ENCODE measurements around the gene FPR2. TPM values are rescaled to one million over a fixed set of nuclear protein-coding genes. Genes with fewer than 3 reads are reported as not detected.

Gene FPR2
- polyA plus RNA-seq, 1 donor (not counting 4 experiments of a cell fraction or from before 2014, with no cell fraction given): 0.05 TPM

DNA sequence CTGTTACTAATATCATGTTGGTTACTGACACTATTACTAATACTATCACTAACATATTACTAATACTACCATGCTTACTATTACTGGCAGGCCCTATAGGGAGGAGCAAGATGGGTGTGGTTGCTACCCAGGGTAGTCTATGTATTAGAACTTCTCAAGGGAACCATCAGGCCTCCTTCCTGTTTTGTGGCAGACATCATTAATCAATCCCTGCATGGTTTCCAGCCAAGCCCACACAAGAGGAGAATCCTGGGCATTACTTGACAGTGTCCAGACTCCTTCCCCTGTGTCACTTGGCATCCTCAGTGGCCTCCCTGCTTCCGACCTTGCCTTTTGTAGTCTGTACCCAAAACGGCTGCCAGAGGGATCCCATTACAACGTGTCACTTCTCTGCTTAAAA, 46.1 kb upstream of the FPR2 start:
- Histone ChIP-seq H3K27ac (ENCODE audit: control insufficient read depth, insufficient read depth, low read length) (no peak overlapping the region), H2AFZ (ENCODE audit: control insufficient read depth, low read length) (no peak overlapping the region), H3K9ac (ENCODE audit: control insufficient read depth, extremely low read depth, insufficient read depth, low read length) (no peak overlapping the region), H3K4me2 (ENCODE audit: control insufficient read depth, extremely low read depth, insufficient read depth, low read depth, low read length) (no peak overlapping the region), H3K9me3 (ENCODE audit: control insufficient read depth, low read depth, low read length) (no peaks in the 10 kb centered on the region), H3K4me1 (ENCODE audit: control insufficient read depth, extremely low read depth, insufficient read depth, low read length) (no peaks in the 10 kb centered on the region), H3K27me3 (ENCODE audit: control insufficient read depth, extremely low read depth, insufficient read depth, low read length) (peaks cover 9% of the 10 kb centered on the region), H3K9me1 (ENCODE audit: control insufficient read depth, extremely low read depth, insufficient read depth, low read length) (no peaks in the 10 kb centered on the region), H3K79me2 (ENCODE audit: control insufficient read depth, insufficient read depth, low read length) (no peaks in the 10 kb centered on the region), H3K4me3 (ENCODE audit: control insufficient read depth in 2 of 3, extremely low read depth in 1 of 3, insufficient read depth in 2 of 3, low read depth in 1 of 3, low read length in 3 of 3) (no peak overlapping the region), H4K20me1 (ENCODE audit: control insufficient read depth, extremely low read depth, insufficient read depth, low read length) (no peaks in the 10 kb centered on the region), H3K36me3 (ENCODE audit: control insufficient read depth in 2 of 2, extremely low read depth in 1 of 2, insufficient read depth in 2 of 2, low read length in 2 of 2) (no peaks in the 10 kb centered on the region)
- FAIRE-seq: no peak
- dilution Hi-C loops (cut with MboI; ENCODE audit: extremely low pct_ligation_motif_present, low sequenced_read_pairs): no loop called here
- no peak for DNase-seq (ENCODE audit: low read depth, low spot score)
- no peak for TF ChIP-seq EZH2 (IDR thresholded peaks at IDR 0.05; ENCODE audit: low read length)
- TF ChIP-seq, protein P1, sequence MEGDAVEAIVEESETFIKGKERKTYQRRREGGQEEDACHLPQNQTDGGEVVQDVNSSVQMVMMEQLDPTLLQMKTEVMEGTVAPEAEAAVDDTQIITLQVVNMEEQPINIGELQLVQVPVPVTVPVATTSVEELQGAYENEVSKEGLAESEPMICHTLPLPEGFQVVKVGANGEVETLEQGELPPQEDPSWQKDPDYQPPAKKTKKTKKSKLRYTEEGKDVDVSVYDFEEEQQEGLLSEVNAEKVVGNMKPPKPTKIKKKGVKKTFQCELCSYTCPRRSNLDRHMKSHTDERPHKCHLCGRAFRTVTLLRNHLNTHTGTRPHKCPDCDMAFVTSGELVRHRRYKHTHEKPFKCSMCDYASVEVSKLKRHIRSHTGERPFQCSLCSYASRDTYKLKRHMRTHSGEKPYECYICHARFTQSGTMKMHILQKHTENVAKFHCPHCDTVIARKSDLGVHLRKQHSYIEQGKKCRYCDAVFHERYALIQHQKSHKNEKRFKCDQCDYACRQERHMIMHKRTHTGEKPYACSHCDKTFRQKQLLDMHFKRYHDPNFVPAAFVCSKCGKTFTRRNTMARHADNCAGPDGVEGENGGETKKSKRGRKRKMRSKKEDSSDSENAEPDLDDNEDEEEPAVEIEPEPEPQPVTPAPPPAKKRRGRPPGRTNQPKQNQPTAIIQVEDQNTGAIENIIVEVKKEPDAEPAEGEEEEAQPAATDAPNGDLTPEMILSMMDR (optimal IDR thresholded peaks at IDR 0.05 in 1 of 3, IDR thresholded peaks at IDR 0.05 in 1 of 3, conservative IDR thresholded peaks at IDR 0.05 in 1 of 3; ENCODE audit: extremely low read depth in 1 of 3, insufficient read depth in 2 of 3, low read length in 3 of 3): no peak

DNA sequence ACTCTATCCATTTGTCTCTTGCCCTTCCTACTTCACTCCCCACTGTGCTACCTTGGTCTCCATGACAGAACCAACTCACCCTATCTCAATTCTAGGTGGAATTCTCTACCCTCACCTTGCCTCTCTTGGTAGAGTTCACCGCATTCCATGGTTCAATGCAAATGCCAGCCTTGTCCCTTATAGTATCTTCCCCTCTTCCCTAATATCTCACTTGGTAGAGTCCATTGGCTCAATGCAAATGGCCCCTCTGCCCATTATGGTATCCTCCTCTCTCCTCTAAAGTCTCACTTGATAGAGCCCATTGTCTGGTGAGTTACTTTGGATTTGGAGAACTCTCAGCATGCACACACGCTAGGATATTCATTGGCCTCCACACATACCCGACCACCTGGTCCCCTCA, 45.1 kb upstream of the FPR2 start:
- H3K27me3 ChIP-seq (ENCODE audit: control insufficient read depth, extremely low read depth, insufficient read depth, low read length): peaks cover 8% of the 10 kb centered on the region

More for the DNA sequence above, 45.1 kb upstream of the FPR2 start:
- no peaks in the 10 kb centered on the region for H3K79me2 ChIP-seq (ENCODE audit: control insufficient read depth, insufficient read depth, low read length)
- H3K36me3 ChIP-seq (ENCODE audit: control insufficient read depth in 2 of 2, extremely low read depth in 1 of 2, insufficient read depth in 2 of 2, low read length in 2 of 2): no peaks in the 10 kb centered on the region
- H3K4me1 ChIP-seq (ENCODE audit: control insufficient read depth, extremely low read depth, insufficient read depth, low read length): no peaks in the 10 kb centered on the region
- H3K4me2 ChIP-seq (ENCODE audit: control insufficient read depth, extremely low read depth, insufficient read depth, low read depth, low read length): no peak overlapping the region
- TF ChIP-seq, protein P1 (optimal IDR thresholded peaks at IDR 0.05 in 1 of 3, IDR thresholded peaks at IDR 0.05 in 1 of 3, conservative IDR thresholded peaks at IDR 0.05 in 1 of 3; ENCODE audit: extremely low read depth in 1 of 3, insufficient read depth in 2 of 3, low read length in 3 of 3): no peak
- TF ChIP-seq EZH2 (IDR thresholded peaks at IDR 0.05; ENCODE audit: low read length): no peak
- no peak overlapping the region for H3K4me3 ChIP-seq (ENCODE audit: control insufficient read depth in 2 of 3, extremely low read depth in 1 of 3, insufficient read depth in 2 of 3, low read depth in 1 of 3, low read length in 3 of 3)
- H3K9me1 ChIP-seq (ENCODE audit: control insufficient read depth, extremely low read depth, insufficient read depth, low read length): no peaks in the 10 kb centered on the region
- no peak for FAIRE-seq
- no peaks in the 10 kb centered on the region for H4K20me1 ChIP-seq (ENCODE audit: control insufficient read depth, extremely low read depth, insufficient read depth, low read length)
- no peak overlapping the region for H3K27ac ChIP-seq (ENCODE audit: control insufficient read depth, insufficient read depth, low read length)
- H3K9ac ChIP-seq (ENCODE audit: control insufficient read depth, extremely low read depth, insufficient read depth, low read length): no peak overlapping the region
- dilution Hi-C loops (cut with MboI; ENCODE audit: extremely low pct_ligation_motif_present, low sequenced_read_pairs): no loop called here
- no peak overlapping the region for H2AFZ ChIP-seq (ENCODE audit: control insufficient read depth, low read length)
- no peak for DNase-seq (ENCODE audit: low read depth, low spot score)
- H3K9me3 ChIP-seq (ENCODE audit: control insufficient read depth, low read depth, low read length): no peaks in the 10 kb centered on the region
